Epidermal melanocyte (primary cell): ENCODE measurements around the gene BANF2.
"Not testable (repeated sequence)": the region's sequence is repeated elsewhere in the genome, so short reads cannot be mapped to it uniquely, and the experiment has no call there.

Source experiments
- DNase-seq: peaks from one replicate; pipeline ENCODE4 v3.0.0; 2011; ENCODE audit warnings: low spot score; ENCODE audit not compliant: insufficient read length

Gene BANF2

DNA sequence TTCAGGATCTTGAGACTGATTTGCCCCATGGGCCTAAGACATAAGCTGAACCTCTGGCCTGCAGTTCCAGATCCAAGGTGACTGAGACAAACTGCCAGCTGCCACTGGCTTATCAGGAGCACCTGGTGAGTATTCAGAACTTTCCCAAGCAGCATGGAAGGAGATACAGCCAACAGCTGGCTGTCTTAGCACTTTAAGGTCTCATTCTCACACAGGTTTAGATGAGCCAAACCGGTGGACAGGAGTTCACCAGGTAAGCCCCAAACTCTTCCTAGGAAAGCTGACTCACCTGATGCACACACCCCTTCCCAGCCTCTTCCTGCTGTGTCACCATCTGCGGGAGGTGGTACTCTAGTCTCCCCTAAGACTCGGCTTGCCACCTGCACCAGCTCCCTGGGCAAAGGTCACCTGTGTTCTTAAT lies at the start of gene BANF2:
TSS of gene BANF2 (plus strand) at position 36 of the 421 bp plus-strand sequence. CDS start 25,060 bp downstream, outside the sequence.
- DNase-seq: no peak

DNA sequence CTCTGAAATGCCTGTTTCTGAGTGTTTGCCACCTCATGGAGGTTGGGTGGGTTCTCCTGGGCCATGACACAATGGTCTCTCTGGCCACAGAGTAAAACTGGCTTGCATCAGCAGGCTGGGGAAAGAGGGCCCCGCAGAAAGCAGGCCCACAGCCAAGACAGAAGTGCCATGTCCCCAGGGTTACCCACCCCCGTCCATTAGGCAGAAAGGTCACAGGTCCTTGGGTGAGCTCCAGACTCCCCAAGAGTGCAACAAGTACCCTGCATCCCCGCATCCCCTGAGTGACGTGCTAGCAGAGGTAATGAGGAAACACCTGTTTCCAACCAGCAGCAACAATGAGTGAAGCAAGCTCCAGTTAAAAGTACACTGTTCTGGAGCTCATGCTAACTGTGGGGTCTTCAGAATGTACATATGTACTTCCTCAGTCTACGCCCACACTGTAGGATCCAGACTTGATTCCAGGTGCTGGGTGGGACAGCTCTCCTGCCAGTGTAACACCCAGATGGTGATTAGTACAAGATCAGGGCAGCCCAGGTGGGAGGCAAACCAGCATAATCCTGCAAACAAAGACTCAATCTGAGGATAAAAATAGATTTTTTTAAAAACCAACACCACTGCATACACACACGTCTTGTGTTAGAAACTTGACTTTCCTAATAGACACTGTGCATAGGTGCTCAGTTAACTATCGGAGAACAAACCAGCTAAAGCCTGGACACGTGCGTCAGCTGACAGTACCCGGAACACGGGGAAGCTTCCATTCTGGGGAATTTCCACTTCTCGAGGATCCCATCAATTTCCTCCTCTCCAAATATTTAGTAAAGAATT lies 49.3 kb upstream of the BANF2 start:
- DNase-seq: no peak

DNA sequence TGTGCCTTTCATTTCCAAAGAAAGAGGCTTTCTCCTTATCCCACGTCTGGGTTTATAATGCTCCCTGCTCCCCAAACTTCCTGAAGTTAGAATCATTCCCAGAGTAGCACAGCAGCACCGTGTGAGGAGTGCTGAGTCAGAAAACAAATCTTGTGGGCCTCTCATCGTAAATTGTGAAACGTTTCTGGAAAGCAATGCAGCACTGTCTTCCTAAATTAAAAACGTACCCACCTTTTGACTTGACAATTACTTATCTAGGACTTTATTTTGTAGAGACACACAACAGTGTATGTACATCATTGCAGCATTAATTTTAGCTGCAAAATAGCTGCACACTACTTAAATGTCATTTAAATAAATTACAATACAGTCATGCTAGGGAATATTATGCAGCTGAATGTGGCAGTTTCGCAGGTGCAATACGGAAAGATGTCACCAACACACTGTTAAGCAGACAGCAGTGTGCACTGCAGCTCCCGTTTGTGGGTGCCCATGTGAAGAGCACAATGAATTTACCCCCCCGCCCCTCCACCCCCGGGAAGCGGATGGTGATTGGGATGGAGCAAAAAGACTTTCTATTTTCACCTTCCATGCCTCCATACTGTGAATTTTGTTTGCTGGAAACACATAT lies 48.5 kb upstream of the BANF2 start:
- no peak for DNase-seq

DNA sequence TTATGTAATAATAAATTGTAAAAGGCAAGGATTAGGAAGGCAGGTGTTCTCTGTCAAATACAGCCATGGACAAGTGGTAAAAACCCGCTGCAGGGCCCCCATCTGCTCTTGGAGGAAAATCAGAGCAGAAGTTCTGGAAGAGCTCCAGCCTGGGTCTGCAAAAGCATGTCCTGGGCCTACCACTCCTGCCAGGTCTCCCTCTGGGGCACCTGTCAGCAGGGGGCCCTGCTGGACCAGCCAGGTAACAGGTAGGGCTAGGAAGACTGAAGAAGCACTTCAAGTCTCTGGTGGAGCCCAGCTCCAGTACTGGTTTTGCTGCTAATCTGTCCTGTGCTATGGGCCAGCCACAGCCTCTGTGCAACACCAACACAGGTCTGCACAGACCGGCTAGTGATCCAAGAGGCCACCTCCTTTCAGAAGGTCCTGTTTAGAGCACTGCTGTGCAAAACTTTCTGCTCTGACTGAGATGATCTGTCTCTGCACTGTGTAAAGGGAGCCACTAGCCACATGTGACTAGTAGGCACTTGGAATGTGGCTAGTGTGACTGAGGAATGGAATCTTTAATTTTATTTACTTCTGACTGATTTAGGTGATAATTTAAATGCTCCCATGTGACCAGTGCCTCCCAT lies 47.9 kb upstream of the BANF2 start:
- no peak for DNase-seq

DNA sequence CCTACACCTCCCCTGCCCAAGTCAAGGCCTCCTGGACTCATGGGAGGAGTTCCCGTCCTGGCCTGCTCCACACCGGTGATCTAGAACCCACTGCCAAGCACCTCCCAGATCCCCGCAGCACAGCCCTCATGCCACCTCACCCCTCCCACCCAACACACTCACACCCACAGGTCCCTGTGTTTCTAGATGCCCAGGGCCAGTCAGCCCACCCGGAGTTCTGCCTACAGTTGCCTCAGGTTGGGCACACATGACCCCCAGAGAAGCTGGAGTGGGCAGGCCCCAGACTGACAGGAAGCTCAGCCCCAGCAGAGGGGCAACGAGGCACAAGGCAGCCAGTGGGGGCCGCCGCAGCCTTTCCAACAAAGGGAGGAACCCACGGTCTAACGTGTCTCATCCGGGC lies 47.4 kb upstream of the BANF2 start:
- DNase-seq: no peak

DNA sequence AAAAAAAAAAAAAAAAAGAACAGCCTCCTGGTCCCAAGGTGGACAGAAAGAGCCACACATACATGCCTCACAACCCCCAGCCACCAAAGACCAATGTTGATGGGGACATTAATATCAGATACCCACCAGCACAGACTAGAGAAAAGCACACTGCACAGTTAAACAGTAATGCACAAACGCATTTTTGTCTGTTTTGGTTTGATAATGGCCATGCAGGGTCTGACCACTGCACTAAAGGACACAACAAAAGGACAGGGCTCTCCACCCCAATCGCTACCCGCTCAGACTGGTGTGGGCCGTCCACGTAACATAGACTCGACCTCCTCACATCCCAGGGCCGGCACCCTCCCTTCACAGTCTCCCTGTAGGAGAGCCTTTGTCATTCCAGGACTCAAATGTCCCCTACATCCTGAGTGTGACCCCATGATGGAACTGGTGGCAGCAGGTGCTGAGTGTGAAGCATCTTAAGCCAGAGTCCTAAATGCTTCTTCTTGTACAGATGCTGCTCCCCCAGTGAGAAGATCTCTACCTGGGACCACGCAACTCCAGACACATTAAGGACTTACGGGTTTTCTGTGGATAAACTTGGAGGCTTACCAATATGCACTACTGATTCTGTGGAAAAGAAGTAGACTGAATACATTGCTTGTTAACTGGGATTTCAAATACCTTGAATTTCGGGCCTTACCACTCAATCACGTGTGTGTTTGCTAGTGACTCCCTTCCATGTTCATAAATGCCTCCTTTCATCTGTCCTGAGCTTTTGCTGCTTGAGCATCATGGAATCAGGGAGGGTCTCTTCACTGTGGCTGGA lies 45.7 kb upstream of the BANF2 start:
- DNase-seq: no peak

DNA sequence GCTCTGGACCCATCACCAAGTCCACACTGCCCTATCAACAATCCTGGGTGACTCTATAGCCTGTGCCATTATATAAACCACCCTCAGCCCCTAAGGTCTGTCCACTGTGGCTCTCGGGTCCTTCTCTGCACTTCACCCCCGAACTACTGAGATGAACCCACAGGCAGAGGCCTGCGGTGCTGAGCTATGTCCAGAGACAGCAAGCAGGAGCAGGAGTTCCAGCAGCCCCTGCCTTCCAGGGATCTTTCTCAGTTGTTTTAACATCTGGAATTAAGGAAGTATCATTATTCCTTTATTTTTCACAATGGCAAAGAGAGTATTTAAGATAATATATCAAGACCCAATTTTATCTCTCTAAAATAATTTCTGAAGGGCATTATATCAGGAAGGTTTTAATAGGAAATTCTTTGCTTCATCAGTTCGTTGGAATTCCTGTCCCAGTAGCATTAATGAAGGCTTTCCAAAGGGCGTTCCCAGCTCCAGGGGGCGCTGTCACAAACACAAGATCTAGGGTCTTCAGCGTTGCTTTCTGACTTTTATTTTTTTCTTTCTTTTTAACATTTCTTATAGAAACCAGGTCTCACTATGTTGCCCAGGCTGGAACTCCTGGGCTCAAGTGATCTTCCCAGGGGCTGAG lies 45.0 kb upstream of the BANF2 start:
- no peak for DNase-seq

DNA sequence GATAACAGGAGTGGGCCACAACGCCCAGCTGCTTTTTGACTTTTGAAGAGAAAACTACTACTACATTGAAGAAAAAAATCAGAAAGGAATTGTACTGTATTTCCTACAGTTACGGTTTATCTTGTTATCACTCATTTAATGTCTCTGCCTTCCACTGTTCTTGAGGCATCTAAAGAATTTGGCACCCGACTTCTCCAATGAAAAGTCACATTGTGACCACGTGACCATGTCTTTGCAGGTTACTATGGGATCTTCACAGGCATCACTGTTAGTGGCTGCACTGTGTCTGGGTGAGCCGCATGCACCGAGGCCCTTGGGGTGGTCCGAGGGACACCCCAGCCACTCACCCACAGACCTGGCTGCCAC lies 44.5 kb upstream of the BANF2 start:
- no peak for DNase-seq

DNA sequence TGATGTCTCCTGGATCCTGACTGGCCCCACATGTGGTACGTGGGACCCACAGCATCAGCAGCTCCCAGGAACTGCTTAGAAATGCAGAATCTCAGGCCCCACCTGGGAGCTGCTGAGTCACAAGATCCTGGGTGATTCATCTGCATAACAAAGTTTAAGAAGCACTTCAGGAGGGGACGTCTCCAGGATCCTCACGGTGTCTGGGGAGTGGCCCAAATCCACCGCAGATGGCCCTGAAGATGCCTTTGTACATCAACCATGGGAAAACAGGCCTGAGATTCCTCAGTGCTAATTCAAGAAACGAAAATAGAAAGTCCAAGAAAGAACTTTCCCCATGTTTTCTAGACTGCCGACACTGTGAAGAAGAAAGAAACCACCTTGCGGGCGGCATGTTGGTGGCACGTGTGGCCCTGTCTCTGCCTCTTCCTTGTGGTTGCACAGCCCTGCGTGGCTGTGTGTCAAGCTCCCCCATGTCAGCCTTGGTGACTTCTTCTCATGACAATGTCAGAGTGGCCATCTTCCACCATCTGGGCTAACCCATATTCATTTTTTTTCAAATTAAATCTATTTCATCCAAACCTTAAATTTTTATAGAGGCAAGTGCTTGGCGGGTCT lies 43.8 kb upstream of the BANF2 start:
- no peak for DNase-seq

DNA sequence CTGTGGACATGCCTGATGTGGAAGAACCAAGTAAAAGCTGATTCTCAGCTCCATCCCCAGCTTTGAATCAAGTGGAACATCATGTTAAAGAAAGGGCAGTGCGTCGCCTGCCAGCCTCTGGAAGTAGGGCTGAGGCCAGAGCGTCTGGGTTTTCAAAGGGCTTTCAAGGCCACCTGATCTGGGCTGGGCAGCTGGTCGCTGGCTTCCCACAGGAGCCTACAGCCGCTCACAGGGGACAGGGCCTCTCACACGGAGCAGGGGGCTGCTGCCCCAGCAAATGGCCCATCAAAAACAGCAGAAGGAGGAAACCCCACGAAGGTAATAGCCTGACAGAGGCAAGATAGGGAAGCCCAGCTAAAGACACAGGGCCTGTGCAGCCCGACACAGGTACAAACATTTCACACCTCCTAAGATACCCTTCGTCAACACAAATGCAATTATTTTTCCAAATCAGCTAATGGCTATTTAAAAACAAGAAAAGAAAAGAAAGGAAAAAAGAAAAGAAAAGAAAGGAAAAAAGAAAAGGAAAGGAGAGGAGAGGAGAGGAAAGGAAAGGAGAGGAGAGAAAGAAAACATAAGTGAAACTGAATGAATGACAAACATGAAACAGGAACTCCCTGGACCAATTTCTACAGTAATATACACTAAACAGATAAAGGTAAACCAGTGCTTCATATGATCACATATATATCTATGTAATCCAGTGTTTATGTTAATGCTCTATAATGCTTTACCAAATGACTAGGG lies 42.5 kb upstream of the BANF2 start:
- DNase-seq: no peak

DNA sequence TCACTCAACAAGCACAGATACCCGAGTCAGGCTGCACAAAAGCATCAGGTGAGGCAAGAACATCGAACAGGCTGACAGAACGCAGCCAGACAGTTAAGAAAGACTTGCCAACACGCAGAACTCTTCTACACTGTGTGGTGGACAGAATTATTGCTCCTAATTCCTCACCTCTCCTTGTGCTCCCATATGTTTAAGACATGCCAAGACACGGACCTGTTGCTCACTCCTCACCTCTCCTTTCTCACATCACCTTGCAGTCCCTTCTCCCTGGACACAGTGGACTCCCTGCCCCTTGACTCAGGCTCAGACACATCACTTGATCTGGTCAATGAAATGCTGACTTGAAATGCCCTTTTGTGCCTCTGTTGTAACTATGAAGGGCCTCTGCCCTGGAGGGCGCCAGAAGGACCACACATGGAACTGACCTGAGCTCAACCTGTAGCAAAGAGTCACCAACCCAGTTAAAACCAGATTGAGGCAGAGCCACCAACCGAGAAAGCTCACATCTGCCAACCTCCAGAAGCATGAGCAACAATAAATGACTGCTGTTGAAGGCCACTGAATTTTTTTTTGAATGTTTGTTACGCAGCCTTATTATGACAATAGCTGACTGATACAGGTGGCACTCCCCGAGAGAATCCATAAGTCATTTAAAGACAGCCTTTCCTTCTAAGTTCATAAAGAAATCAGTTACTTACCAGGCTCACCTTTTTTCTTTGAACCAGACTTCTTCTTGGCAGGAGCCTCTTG lies 41.7 kb upstream of the BANF2 start:
- DNase-seq: no peak

DNA sequence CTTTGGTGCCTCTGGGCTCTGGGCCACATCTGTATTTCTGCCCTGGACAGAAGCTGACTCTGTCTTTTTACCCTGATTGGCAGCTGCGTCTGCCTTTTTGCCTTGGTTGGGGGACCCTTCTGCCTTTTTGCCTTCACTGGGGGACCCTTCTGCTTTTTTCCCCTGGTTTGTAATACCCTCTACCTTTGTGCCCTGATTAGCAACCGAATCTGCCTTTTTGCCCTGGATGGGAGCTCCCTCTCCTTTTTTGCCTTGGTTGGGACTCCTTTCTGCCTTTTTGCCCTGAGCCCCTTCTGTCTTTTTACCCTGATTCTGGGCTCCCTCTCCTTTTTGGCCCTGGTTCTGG lies 41.1 kb upstream of the BANF2 start:
- no peak for DNase-seq

DNA sequence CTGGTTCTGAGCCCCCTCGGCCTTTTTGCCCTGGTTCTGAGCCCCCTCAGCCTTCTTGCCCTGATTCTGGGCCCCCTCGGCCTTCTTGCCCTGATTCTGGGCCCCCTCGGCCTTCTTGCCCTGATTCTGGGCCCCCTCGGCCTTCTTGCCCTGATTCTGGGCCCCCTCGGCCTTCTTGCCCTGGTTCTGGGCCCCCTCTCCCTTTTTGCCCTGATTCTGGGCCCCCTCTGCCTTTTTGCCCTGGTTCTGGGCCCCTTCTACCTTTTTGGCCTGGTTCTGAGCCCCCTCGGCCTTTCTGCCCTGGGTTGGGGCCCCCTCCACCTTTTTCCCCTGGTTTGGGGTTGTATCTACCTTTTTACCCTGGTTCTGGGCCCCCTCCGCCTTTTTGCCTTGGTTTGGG lies 40.4 kb upstream of the BANF2 start:
- DNase-seq: not testable (repeated sequence)

DNA sequence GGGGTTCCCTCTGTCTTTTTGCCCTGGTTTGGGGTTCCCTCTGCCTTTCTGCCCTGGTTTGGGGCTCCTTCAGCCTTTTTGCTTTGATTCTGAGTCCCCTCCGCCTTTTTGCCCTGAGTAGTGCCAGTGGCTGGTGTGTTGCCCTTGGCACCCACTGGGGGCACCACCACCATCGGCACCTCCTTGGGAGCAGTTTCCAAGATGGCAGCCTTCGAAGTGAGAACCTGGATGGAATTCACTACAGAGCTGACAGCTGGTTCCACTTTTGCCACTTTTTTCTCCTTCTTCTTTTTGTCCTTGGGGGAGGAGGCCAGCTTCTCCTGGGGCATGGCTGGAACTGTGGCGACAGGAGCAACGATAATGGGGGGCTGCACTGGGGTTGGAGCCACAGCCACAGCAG lies 40.0 kb upstream of the BANF2 start:
- DNase-seq: no peak

DNA sequence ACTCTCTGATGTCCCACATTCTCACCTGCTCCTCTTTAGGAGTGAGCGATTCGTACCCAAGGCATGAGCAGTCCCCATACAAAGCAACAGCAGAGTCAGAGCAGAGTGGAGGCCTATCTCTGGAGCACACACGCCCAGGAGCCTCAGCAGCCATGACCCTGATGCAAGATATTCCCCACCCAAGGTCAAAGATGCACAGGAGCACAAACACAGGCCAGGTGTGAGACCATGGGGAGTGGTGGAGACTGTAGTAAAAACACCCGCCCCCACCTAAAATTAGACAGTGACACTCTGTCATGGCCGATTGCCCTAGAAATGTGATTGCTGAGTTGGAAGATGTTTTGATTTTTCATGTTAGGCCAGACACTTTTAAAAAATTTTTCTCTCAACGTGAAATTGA lies 39.1 kb upstream of the BANF2 start:
- no peak for DNase-seq

DNA sequence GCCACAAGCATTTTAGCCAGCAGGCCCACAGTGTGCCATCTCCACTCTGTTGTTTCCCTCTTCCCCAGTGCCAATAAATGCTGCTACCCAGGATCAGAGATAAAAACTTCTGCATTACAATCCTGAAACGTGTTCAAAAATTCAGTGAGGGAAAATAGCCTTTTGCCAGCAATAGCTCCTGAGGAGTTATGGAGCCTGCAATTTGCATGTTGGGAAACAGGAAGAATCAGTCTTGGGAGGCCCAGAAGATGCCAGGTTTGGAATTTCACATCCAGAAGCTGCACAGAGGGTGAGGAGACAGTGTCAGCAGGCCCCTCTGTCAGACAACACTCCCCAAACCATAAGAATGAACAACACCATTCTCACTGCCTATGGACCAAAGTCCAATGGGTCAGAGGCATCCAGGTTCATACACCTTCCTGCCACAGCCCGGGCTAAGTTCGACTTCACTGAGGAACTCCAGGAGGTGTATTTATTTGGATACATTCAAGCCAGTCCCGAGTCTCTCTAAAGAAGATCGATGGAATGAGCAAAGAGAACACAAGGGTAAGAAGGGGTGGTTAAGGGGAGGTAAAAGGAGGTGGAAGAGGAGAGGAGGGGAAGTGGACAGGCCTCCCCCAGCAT lies 38.5 kb upstream of the BANF2 start:
- no peak for DNase-seq

DNA sequence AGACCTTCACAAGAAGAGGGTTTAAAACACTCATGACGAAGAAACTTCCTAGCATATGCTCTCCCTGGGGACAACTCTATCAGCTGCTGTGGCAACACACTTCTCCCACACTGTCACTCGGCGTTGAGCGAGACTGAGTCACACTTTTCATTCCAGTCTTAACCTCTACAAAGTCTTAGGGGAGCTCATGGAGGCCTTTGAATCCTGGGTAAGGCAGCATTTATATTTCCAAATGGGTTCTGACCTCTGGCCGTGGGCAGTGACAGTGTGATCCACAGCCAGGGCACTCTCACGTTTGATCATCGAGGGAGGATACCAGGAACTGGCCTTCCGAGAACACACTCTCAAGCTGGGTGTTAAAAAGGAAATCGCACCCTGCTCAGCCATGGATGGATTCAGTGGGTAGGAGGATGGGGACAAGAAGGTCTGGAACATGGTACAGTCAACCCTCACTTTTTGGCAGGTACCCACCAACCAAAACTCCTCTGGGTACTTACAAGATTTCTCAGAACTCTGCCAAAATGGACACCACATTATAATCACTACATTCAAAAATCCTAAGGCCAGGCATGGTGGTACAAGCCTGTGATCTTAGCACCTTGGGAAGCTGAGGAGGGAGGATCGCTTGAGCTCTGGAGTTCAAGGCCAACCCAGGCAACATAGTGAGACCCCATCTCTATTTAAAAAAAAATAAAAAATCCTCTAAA lies 37.3 kb upstream of the BANF2 start:
- DNase-seq: no peak

DNA sequence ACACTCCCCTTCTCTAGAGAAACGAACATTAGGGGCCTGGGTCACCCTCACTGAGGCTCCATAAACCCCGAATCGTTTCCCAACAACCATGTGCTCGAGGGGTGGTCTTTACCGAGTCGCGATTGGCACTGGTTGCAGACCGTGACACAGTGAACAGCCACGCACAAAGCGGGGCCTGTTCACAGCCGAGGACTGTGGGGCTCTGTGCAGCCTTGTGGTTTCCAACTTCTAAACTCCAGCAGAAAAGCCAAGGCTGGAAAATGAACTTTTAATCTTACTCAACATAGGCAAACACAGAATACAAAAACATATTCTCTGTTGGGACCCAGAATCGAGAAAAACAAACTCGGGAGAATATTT lies 36.7 kb upstream of the BANF2 start:
- DNase-seq: no peak

DNA sequence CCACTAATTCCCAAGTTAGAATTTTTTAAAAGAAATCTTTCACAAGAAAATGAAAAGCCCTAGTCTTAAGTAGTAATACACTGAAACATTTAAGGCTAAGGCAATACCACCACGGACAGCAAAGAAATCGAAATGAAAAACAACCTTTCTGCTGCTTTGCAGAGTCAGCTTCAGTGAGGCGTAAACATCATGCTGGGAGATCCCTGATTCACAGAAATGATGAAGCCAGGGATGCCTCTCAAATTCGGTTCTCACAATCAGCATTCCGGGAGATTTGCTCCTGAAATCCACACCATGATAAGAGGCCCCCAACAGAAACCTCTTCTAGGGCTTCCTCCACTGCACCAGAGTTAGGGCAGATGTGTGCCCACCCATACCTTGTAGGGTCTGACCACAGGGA lies 36.3 kb upstream of the BANF2 start:
- DNase-seq: no peak
